ENCODE measurements around the gene HS3ST5. TPM values are rescaled to one million over a fixed set of nuclear protein-coding genes. Genes with fewer than 3 reads are reported as not detected.

Gene HS3ST5
- total RNA-seq, 1 experiment from 2014 or later: 8.7 TPM

GRCh38 chr6:114009192-114009591 lies 333.6 kb downstream of the HS3ST5 start (continued):
- TF ChIP-seq ATF2 (CRISPR knock-in tag; IDR thresholded peaks at IDR 0.05; ENCODE audit: borderline replicate concordance, low read depth) (no peak), ZNF671 (CRISPR knock-in tag; IDR thresholded peaks at IDR 0.05) (no peak)

- ChIA-PET CTCF (interaction anchor here (1.1 kb wide), 1 partner anchor 27 kb away, joined by 3 read pairs; no protein-coding TSS in a partner anchor), POLR2A (no interaction called here)
- H3K27me3 Mint-ChIP-seq (ENCODE audit: low read depth): no peaks in the 10 kb centered on the region
- H3K9me3 Mint-ChIP-seq: peaks cover 11% of the 10 kb centered on the region
- peaks cover 50% of the 10 kb centered on the region for H3K4me1 Mint-ChIP-seq
- H3K36me3 Mint-ChIP-seq: peaks cover 6% of the 10 kb centered on the region
- H3K27ac Mint-ChIP-seq: peak overlapping the region; percentile 68; the same call in 1 of the 2 replicates
- DNase-seq (ENCODE audit: low spot score): no peak
- H3K4me3 Mint-ChIP-seq: no peak overlapping the region
- TF ChIP-seq ZNF219 (CRISPR knock-in tag; IDR thresholded peaks at IDR 0.05; ENCODE audit: borderline replicate concordance) (no peak), NFATC4 (CRISPR knock-in tag; IDR thresholded peaks at IDR 0.05) (no peak)
- no peak for ATAC-seq
Measured at GRCh38 chr6:114008331-114008730, 334.5 kb downstream of the HS3ST5 start.

- peak; percentile 57 for ATAC-seq
- no peak for DNase-seq (ENCODE audit: low spot score)
- H3K9me3 Mint-ChIP-seq: peaks cover 11% of the 10 kb centered on the region
- H3K4me1 Mint-ChIP-seq: peaks cover 55% of the 10 kb centered on the region
- H3K4me3 Mint-ChIP-seq: no peak overlapping the region
- CTCF ChIA-PET: interaction anchor here (1.1 kb wide), 1 partner anchor 27 kb away, joined by 3 read pairs; no protein-coding TSS in a partner anchor
- POLR2A ChIA-PET: no interaction called here
- peaks cover 6% of the 10 kb centered on the region for H3K36me3 Mint-ChIP-seq
- peak overlapping the region; percentile 66 for H3K27ac Mint-ChIP-seq
- TF ChIP-seq CDX4 (CRISPR knock-in tag; IDR thresholded peaks at IDR 0.05; ENCODE audit: borderline replicate concordance): no peak
- no peaks in the 10 kb centered on the region for H3K27me3 Mint-ChIP-seq (ENCODE audit: low read depth)
Measured at GRCh38 chr6:114007516-114007915, 335.3 kb downstream of the HS3ST5 start.

Data from WTC11 (cell line).